CD4-positive, alpha-beta T cell treated with Interleukin-10 for 1 hour (primary cell): ENCODE results near the gene FAM25A.
A peak's percentile ranks its signal among the peaks of the same experiment; 100 is the strongest.
"Not testable (repeated sequence)": the region's sequence is repeated elsewhere in the genome, so short reads cannot be mapped to it uniquely, and the experiment has no call there.

Experiments used
- DNase-seq: peaks from one replicate; pipeline ENCODE4 v3.0.0-alpha.2; 2020

Gene FAM25A

GRCh38 chr10:87020056-87020455 lies at the start of gene FAM25A:
Gene FAM25A (plus strand): TSS chr10:87020294. CDS start chr10:87020325, 31 bp downstream.
- not testable (repeated sequence) for DNase-seq

- no peak for DNase-seq
These were observed 49.2 kb upstream of the FAM25A start for GRCh38 chr10:86970982-86971231.

GRCh38 chr10:86971232-86971991 lies 48.7 kb upstream of the FAM25A start:
- peak; percentile 93 for DNase-seq

DNA sequence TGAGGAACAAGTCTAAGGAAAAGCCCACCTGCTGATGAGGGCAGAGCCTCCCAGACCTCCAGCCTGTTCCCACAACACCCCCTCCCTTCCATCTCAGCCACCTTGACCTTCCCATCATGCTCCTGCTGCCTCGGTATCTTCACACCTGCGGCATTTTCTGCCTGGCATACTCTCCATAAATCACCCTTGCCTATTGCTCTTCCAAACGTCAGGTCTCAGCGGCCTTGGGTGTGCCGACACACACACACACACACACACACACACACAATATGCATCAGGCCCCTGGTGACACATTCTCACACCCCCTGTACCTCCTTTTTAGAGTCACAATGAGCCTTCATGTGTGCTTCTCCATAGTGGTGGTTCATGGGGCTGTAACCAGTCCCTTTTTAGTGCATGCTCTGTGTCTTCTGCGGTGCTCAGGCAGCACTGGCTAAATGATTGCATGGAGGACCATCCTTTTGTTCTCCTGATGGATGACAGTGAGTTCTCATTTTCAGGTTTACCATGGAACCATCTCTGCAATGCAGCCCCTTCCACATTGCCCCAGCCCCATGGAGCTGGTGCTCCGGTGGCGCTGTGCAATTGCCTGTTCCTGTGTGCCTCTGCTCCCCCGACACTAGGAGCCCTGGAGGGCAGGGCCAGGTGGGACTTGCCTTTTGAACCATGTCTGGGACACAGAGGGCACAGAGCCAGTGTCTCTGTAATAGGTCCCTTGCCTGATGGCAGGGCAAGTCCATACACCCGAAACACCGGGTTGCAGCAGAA lies 47.3 kb upstream of the FAM25A start:
- DNase-seq, result no peak

- DNase-seq, result no peak
These were observed 45.6 kb upstream of the FAM25A start for GRCh38 chr10:86974484-86974883.

DNA sequence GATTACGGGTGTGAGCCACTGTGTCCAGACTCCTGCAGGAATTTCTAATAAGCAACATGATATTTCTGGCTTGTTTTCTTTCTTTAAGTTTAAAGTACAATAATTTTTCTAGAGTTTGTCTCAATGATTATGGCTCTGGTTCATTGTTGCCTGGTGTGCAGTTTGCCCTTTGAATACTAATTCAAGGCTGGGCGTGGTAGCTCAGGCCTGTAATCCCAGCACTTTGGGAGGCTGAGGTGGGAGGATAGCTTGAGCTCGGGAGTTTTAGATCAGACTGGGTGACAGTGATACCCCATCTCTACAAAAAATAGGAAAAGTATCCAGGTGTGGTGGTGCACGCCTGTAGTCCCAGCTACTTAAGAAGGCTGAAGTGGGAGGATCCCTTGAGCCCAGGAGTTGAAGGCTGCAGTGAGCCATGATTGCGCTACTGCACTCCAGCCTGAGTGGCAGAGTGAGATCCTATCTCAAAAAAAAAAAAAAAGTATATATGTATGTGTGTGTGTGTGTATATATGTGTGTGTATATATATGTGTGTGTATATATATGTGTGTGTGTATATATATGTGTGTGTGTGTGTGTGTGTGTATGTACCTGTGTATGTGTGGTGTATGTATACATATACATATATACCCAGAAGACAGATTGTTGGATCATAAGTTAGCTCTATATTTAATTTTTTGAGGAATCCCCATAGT lies 43.6 kb upstream of the FAM25A start:
- DNase-seq, result no peak

DNA sequence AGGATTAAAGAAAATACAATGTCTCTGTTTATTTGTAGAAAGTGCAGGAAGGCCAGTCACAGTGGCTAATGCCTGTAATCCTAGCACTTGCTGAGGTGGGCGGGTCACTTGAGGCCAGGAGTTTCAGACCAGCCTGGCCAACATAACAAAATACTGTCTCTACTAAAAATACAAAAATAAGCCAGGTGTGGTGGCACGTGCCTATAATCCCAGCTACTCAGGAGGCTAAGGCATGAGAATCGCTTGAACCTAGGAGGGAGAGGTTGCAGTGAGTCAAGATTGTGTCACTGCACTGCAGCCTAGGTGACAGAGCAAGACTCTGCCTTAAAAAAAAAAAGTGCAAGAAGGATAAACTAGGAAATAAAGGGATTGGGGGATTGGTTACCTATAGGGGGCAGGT lies 41.6 kb upstream of the FAM25A start:
- not testable (repeated sequence) for DNase-seq

GRCh38 chr10:86979296-86979818 lies 40.7 kb upstream of the FAM25A start:
- DNase-seq, result no peak

GRCh38 chr10:86979977-86980448 lies 40.1 kb upstream of the FAM25A start:
- no peak for DNase-seq

DNA sequence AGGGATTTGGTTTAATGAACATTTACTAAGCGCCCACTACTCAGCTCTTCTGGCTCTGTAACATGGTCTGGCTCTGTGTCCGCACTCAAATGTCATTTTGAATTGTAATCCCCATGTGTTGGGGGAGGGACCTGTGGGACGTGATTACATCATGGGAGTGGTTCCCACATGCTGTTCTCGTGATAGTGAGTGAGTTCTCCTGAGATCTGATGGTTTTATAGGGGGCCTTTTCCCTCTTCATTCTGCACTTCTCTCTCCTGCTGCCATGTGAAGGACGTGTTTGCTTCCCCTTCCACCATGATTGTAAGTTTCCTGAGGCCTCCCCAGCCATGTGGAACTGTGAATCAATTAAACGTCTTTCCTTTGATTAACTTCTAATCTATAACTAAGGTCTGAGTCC lies 39.1 kb upstream of the FAM25A start:
- not testable (repeated sequence) for DNase-seq

- no peak for DNase-seq
These were observed 38.4 kb upstream of the FAM25A start for GRCh38 chr10:86981716-86982115.

DNA sequence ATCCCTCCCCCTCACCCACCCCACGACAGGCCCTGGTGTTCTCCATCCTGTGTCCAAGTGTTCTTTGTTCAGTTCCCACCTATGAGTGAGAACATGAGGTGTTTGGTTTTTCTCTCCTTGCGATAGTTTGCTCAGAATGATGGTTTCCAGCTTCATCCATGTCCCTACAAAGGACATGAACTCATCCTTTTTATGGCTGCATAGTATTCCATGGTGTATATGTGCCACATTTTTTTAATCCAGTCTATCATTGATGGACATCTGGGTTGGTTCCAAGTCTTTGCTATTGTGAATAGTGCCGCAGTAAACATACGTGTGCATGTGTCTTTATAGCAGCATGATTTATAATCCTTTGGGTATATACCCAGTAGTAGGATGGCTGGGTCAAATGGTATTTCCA lies 35.6 kb upstream of the FAM25A start:
- DNase-seq, result not testable (repeated sequence)

GRCh38 chr10:86988520-86988919 lies 31.6 kb upstream of the FAM25A start:
- DNase-seq, result no peak

DNA sequence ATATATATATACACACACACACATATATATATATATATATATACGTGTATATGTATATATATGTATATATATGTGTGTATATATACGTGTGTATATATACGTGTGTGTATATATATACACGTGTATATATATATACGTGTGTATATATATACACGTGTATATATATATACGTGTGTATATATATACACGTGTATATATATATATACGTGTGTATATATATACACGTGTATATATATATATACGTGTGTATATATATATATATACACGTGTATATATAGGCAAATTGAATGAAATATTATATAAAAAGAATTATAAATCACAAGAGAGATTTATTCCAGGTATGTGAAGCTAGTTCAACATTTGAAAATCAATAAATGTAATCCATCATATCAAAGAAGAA lies 28.7 kb upstream of the FAM25A start:
- DNase-seq, result not testable (repeated sequence)

DNA sequence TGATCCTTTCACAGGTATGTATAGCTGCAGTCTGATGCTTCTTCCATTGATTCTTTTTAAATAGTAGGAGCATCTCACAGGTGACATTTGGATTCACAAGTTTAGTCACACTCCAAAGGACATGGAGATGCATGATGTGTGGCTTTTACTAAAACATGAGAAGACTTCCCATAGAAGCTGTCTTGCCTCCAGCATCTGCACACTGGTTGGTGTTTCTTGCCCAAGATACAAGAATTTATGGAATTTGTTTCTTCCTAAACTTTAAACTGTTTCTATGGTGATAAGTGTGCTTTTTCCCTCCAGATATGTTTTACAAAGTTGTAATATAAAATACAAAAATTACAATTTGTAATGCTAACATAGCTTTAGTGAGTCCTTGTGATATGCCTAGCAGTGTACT lies 27.6 kb upstream of the FAM25A start:
- no peak for DNase-seq

DNA sequence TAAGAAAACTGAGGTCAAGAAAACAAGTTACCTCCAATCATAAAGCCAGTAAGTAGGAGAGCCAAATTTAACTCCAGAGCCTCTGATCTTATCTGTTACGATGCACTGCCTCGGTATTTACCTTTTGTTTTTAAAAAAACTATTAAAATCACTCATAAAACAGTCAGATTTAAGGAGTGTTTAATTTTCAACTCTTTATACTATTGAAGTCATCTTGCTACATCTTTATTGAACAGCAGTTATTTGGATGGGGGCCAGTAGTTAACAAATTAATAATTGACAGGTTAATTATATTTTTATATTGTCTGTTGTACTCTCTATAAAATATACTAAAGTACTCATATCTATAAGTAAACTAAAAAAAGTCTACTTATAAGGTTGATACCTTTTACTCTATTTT lies 27.2 kb upstream of the FAM25A start:
- no peak for DNase-seq

GRCh38 chr10:86999802-87000403 lies 20.2 kb upstream of the FAM25A start:
- not testable (repeated sequence) for DNase-seq

GRCh38 chr10:87000491-87000890 lies 19.6 kb upstream of the FAM25A start:
- no peak for DNase-seq

DNA sequence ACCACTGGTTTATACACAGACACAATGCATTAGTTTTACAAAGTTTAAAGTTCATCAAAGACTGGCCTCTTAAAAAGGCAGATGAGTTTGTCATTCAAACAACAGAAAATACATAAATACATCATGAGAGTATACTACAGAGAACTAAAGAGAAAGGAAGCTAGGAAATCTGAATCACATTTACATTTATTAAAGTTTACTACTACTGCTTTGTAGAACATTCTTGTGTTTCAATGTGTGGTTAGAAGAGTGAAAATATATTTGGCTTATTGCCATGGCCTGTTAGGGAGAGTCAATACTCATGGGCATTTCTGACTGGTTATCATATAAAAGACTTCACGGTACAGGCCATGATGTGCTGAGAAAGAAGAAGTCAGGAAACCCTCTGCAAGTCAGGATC lies 13.0 kb upstream of the FAM25A start:
- not testable (repeated sequence) for DNase-seq

GRCh38 chr10:87007674-87008073 lies 12.4 kb upstream of the FAM25A start:
- DNase-seq, result not testable (repeated sequence)

GRCh38 chr10:87008303-87008702 lies 11.8 kb upstream of the FAM25A start:
- not testable (repeated sequence) for DNase-seq

- DNase-seq, result not testable (repeated sequence)
These were observed 10.9 kb upstream of the FAM25A start for GRCh38 chr10:87009134-87009696.

- DNase-seq, result not testable (repeated sequence)
These were observed 6.6 kb upstream of the FAM25A start for GRCh38 chr10:87013528-87013927.
